Hepatocyte (in vitro differentiated cells): ENCODE data around the gene AP4E1. TPM values are rescaled to one million over a fixed set of nuclear protein-coding genes. Genes with fewer than 3 reads are reported as not detected.
"Not testable (repeated sequence)": the region's sequence is repeated elsewhere in the genome, so short reads cannot be mapped to it uniquely, and the experiment has no call there.

Source experiments
- DNase-seq: peaks from one replicate; pipeline ENCODE4 v3.0.0-alpha.2; 2016; ENCODE audit warnings: low spot score
- H2AFZ ChIP-seq: fragments of 200-600 bp; sonication (generic); 2 replicates; pipeline ENCODE4 v1.6.0; 2016; ENCODE audit warnings: antibody characterized with exemption, mild to moderate bottlenecking
- H3K27ac ChIP-seq: fragments of 200-600 bp; sonication (generic); 2 replicates; pipeline ENCODE4 v1.5.1; 2016; ENCODE audit warnings: mild to moderate bottlenecking
- H3K27me3 ChIP-seq: fragments of 200-600 bp; sonication (generic); 2 replicates; pipeline ENCODE4 v1.6.1; 2016
- H3K36me3 ChIP-seq: fragments of 200-600 bp; sonication (generic); replicated peaks from 2 replicates; pipeline ENCODE4 v1.5.1; 2016; ENCODE audit warnings: low read depth; ENCODE audit not compliant: insufficient read depth
- H3K4me1 ChIP-seq: fragments of 200-600 bp; sonication (generic); 2 replicates; pipeline ENCODE4 v1.5.1; 2016; ENCODE audit warnings: mild to moderate bottlenecking, moderate library complexity; ENCODE audit not compliant: insufficient read depth
- H3K4me2 ChIP-seq: fragments of 200-600 bp; sonication (generic); 2 replicates; pipeline ENCODE4 v1.6.0; 2016
- H3K4me3 ChIP-seq: fragments of 200-600 bp; sonication (generic); 2 replicates; pipeline ENCODE4 v1.5.1; 2016; ENCODE audit warnings: mild to moderate bottlenecking
- H3K79me2 ChIP-seq: fragments of 200-600 bp; sonication (generic); 2 replicates; pipeline ENCODE4 v1.6.0; 2017; ENCODE audit warnings: mild to moderate bottlenecking
- H3K9me2 ChIP-seq: fragments of 200-600 bp; sonication (generic); replicated peaks from 2 replicates; pipeline ENCODE4 v1.6.0; 2017; ENCODE audit warnings: mild to moderate bottlenecking; ENCODE audit not compliant: insufficient read depth
- H3K9me3 ChIP-seq: fragments of 200-600 bp; sonication (generic); 2 replicates; pipeline ENCODE4 v1.5.1; 2016; ENCODE audit warnings: low read depth, mild to moderate bottlenecking
- H4K20me1 ChIP-seq: fragments of 200-600 bp; sonication (generic); 2 replicates; pipeline ENCODE4 v1.6.0; 2016; ENCODE audit warnings: mild to moderate bottlenecking; ENCODE audit not compliant: insufficient read depth, poor library complexity, severe bottlenecking
- EZH2 ChIP-seq: fragments of 200-600 bp; sonication (generic); IDR thresholded peaks from 2 replicates; pipeline ENCODE4 v1.6.1; 2016; ENCODE audit warnings: antibody characterized with exemption, mild to moderate bottlenecking, borderline replicate concordance
- EZH2phosphoT487 ChIP-seq: fragments of 200-600 bp; sonication (generic); IDR thresholded peaks from one replicate; pipeline ENCODE4 v1.6.1; 2018; ENCODE audit warnings: antibody characterized with exemption, mild to moderate bottlenecking, low read depth, moderate library complexity; ENCODE audit not compliant: unreplicated experiment, severe bottlenecking
- WGBS: methylation state at CpG from one replicate; pipeline ENCODE4 v1.1.6; 2016; ENCODE audit warnings: low lambda C conversion rate; ENCODE audit errors: missing lambda C conversion rate; 5-methylcytosine and 5-hydroxymethylcytosine counted together
- polyA plus RNA-seq: library from polyadenylated mRNA; unstranded; fragments of >200 nt; fragmentation: Nextera tagmentation; extraction: Ambion mirVana; gene quantifications from 2 replicates; pipeline ENCODE4 v1.2.1, GENCODE V29; 2016
- total RNA-seq: library from RNA; depleted of rRNA; stranded (reverse); fragments of >200 nt; gene quantifications from 2 replicates; pipeline ENCODE4 v1.2.3, GENCODE V29; 2014
- TF ChIP-seq, protein P1 (sequence below): fragments of 200-600 bp; sonication (generic); IDR thresholded peaks from 2 replicates; pipeline ENCODE4 v1.5.1; 2016; ENCODE audit warnings: antibody characterized with exemption, mild to moderate bottlenecking; ENCODE audit not compliant: poor library complexity

The AP4E1 gene
- total and polyA plus RNA-seq, 2 experiments from 2014 or later, result 1.4 to 12.4 TPM

DNA sequence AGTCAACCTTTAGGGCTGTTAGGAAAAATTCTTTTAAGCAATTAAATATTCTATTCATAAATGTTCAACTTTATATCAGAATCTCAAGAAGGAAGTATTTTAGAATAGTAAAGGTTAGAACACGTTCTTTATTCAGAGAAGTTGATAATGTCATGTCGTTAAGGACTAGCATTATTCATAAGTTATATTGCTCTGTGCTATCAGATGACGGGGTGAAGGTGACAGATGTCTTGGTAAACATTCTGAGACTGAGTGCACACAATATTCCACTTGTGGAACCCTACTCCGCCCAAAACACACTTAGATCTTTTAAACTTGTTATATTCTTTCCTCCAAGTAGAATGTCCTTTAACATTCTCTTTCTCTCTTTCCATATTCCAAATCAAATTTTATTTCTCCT is 7.9 kb downstream of the AP4E1 start:
- H3K9me3 ChIP-seq, result no peaks in the 10 kb centered on the region
- no peaks in the 10 kb centered on the region for H3K36me3 ChIP-seq
- H3K9me2 ChIP-seq, result no peaks in the 10 kb centered on the region
- H3K27ac ChIP-seq, result peak overlapping the region; percentile 48
- no peak overlapping the region for H3K4me3 ChIP-seq
- H4K20me1 ChIP-seq, result no peaks in the 10 kb centered on the region
- TF ChIP-seq, protein P1, sequence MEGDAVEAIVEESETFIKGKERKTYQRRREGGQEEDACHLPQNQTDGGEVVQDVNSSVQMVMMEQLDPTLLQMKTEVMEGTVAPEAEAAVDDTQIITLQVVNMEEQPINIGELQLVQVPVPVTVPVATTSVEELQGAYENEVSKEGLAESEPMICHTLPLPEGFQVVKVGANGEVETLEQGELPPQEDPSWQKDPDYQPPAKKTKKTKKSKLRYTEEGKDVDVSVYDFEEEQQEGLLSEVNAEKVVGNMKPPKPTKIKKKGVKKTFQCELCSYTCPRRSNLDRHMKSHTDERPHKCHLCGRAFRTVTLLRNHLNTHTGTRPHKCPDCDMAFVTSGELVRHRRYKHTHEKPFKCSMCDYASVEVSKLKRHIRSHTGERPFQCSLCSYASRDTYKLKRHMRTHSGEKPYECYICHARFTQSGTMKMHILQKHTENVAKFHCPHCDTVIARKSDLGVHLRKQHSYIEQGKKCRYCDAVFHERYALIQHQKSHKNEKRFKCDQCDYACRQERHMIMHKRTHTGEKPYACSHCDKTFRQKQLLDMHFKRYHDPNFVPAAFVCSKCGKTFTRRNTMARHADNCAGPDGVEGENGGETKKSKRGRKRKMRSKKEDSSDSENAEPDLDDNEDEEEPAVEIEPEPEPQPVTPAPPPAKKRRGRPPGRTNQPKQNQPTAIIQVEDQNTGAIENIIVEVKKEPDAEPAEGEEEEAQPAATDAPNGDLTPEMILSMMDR, result no peak
- no peak for TF ChIP-seq EZH2phosphoT487
- TF ChIP-seq EZH2, result no peak
- DNase-seq, result peak; percentile 12
- H2AFZ ChIP-seq, result no peak overlapping the region
- H3K79me2 ChIP-seq, result peaks cover 4% of the 10 kb centered on the region
- no peaks in the 10 kb centered on the region for H3K27me3 ChIP-seq
- H3K4me2 ChIP-seq, result peak overlapping the region; percentile 30
- no peaks in the 10 kb centered on the region for H3K4me1 ChIP-seq
- WGBS, result 69% methylated on average over 4 of the region's 4 CpGs

DNA sequence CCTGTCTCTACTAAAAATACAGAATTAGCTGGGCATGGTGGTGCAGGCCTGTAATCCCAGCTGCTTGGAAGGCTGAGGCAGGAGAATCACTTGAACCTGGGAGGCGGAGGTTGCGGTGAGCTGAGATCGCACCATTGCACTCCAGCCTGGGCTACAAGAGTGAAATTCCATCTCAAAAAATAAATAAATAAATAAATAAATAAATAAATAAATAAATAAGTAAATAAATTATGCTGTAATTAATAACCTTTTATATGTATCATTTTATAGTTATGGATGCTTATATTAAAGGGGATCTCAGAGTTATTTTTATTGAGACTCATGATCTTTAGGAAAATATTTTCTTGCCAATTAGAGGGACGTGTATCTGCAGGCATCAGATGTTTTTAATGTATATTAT is 10.9 kb downstream of the AP4E1 start:
- not testable (repeated sequence) for H3K9me3 ChIP-seq, H3K79me2 ChIP-seq, H3K4me3 ChIP-seq, H3K4me1 ChIP-seq, DNase-seq, H3K27ac ChIP-seq, H3K36me3 ChIP-seq, H3K9me2 ChIP-seq, H3K27me3 ChIP-seq, H2AFZ ChIP-seq, H3K4me2 ChIP-seq, H4K20me1 ChIP-seq
- 97% methylated on average over 4 of the region's 4 CpGs for WGBS

DNA sequence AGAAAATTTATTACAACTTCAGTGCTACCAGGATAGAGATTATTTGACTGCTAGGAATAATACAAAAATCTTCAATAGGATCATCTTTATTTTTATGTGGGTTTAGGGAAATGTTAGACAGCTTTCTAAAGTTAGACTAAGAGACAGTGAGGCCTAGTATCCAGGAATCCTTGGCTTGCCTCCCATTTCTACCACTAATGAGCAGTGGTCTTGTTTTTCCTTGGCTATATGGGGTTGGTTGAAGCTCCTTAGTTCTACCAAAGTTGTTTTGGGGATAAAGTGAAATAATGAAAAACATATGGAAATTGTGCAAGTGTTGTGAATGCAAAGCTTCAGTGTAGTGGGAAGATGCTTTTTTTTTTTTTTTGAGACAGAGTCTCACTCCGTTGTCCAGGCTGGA is 16.8 kb downstream of the AP4E1 start:
- Histone ChIP-seq H3K4me2 (no peak overlapping the region), H3K27me3 (no peaks in the 10 kb centered on the region), H3K36me3 (no peaks in the 10 kb centered on the region), H3K4me1 (no peaks in the 10 kb centered on the region), H3K9me3 (no peaks in the 10 kb centered on the region), H3K9me2 (no peaks in the 10 kb centered on the region), H3K79me2 (no peaks in the 10 kb centered on the region), H4K20me1 (no peaks in the 10 kb centered on the region), H2AFZ (no peak overlapping the region), H3K27ac (no peak overlapping the region), H3K4me3 (no peak overlapping the region)
- 87% methylated on average over 1 of the region's 1 CpG for WGBS
- peak; percentile 20 for DNase-seq
- TF ChIP-seq EZH2 (no peak), EZH2phosphoT487 (no peak)
- TF ChIP-seq, protein P1, result no peak

DNA sequence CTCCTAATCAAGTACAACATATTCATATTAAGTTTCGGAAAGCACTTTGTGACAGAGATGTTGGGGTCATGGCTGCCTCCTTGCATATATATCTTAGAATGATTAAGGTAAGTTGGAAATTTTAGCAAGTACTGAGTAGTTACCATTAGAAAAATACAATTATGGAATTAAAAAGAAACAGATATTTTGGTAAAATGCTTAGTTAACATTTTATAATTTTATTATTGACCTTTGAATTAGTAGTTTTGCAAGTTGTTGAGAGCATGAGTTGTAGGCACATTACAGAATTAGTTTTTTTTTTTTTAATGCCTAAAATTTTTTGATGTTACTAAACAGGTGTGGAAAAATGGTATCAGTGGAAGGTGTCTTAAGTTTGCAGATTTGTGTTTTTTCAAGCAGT is 20.6 kb downstream of the AP4E1 start:
- WGBS, result 97% methylated on average over 1 of the region's 1 CpG
- H3K4me3 ChIP-seq, result no peak overlapping the region
- no peaks in the 10 kb centered on the region for H3K9me2 ChIP-seq
- DNase-seq, result no peak
- H3K27me3 ChIP-seq, result no peaks in the 10 kb centered on the region
- no peak overlapping the region for H3K4me2 ChIP-seq
- H3K79me2 ChIP-seq, result no peaks in the 10 kb centered on the region
- no peaks in the 10 kb centered on the region for H4K20me1 ChIP-seq
- H3K27ac ChIP-seq, result no peak overlapping the region
- no peak overlapping the region for H2AFZ ChIP-seq
- no peaks in the 10 kb centered on the region for H3K9me3 ChIP-seq
- no peaks in the 10 kb centered on the region for H3K4me1 ChIP-seq
- TF ChIP-seq EZH2phosphoT487 (no peak), EZH2 (no peak)
- TF ChIP-seq, protein P1, result no peak
- H3K36me3 ChIP-seq, result no peaks in the 10 kb centered on the region
